ENCODE results near the gene SLC43A3. TPM values are rescaled to one million over a fixed set of nuclear protein-coding genes. Genes with fewer than 3 reads are reported as not detected.

The SLC43A3 gene
- total and polyA plus RNA-seq, 9 of the 15 experiments (the other 6 are each of a cell fraction or from before 2014, with no cell fraction given): 63.7 to 281 (median 139) TPM

- no peak for TF ChIP-seq TCFL5 (CRISPR knock-in tag; conservative IDR thresholded peaks at IDR 0.05)
- no peak for TF ChIP-seq PCBP2 (IDR thresholded peaks at IDR 0.05; ENCODE audit: low read depth, low read length, poor library complexity, severe bottlenecking)
- TF ChIP-seq TRIM24 (IDR thresholded peaks at IDR 0.05): 0 out of 4 replicates have a peak, but pooled peaks have one; percentile 12 to 25
- peak; percentile 46 for TF ChIP-seq ARID1B (IDR thresholded peaks at IDR 0.05)
- no peak for TF ChIP-seq PHB2 (IDR thresholded peaks at IDR 0.05; ENCODE audit: low read depth)
- no peak for TF ChIP-seq FOS (IDR thresholded peaks at IDR 0.05; ENCODE audit: extremely low read depth, insufficient read length)
- TF ChIP-seq CREM (IDR thresholded peaks at IDR 0.05; ENCODE audit: low read depth): peak; percentile 54; the same call in 1 of the 2 replicates
- TF ChIP-seq ASH1L (IDR thresholded peaks at IDR 0.05; ENCODE audit: borderline replicate concordance, low read depth, partially characterized antibody): peak; percentile 45
- TF ChIP-seq THAP12 (CRISPR knock-in tag; IDR thresholded peaks at IDR 0.05): 0 out of 2 replicates have a peak, but pooled peaks have one; percentile 47
- no peak for TF ChIP-seq E2F3 (CRISPR knock-in tag; IDR thresholded peaks at IDR 0.05)
- no peak for TF ChIP-seq RBM25 (IDR thresholded peaks at IDR 0.05; ENCODE audit: low read depth, low read length, severe bottlenecking)
- no peak for TF ChIP-seq MED1 (CRISPR knock-in tag; IDR thresholded peaks at IDR 0.05; ENCODE audit: borderline replicate concordance)
- TF ChIP-seq XRCC3 (IDR thresholded peaks at IDR 0.05): no peak
- TF ChIP-seq NFRKB (IDR thresholded peaks at IDR 0.05; ENCODE audit: low read depth): peak; percentile 56
- TF ChIP-seq GATAD2A (IDR thresholded peaks at IDR 0.05): peak; percentile 26; the same call in 1 of the 2 replicates
- TF ChIP-seq PURB (CRISPR knock-in tag; IDR thresholded peaks at IDR 0.05; ENCODE audit: low read depth): no peak
- no peak; the same call in 1 of the 2 replicates for TF ChIP-seq EP400 (IDR thresholded peaks at IDR 0.05)
- peak; percentile 73 for TF ChIP-seq L3MBTL2 (IDR thresholded peaks at IDR 0.05)
- no peak for TF ChIP-seq GABPB2 (CRISPR knock-in tag; conservative IDR thresholded peaks at IDR 0.05)
- no peak for TF ChIP-seq HDAC3 (IDR thresholded peaks at IDR 0.05; ENCODE audit: borderline replicate concordance, partially characterized antibody)
- TF ChIP-seq, protein P1, sequence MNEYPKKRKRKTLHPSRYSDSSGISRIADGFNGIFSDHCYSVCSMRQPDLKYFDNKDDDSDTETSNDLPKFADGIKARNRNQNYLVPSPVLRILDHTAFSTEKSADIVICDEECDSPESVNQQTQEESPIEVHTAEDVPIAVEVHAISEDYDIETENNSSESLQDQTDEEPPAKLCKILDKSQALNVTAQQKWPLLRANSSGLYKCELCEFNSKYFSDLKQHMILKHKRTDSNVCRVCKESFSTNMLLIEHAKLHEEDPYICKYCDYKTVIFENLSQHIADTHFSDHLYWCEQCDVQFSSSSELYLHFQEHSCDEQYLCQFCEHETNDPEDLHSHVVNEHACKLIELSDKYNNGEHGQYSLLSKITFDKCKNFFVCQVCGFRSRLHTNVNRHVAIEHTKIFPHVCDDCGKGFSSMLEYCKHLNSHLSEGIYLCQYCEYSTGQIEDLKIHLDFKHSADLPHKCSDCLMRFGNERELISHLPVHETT (CRISPR knock-in tag; conservative IDR thresholded peaks at IDR 0.05 in 1 of 2, IDR thresholded peaks at IDR 0.05 in 1 of 2): no peak
- TF ChIP-seq ZNF277 (CRISPR knock-in tag; IDR thresholded peaks at IDR 0.05; ENCODE audit: borderline replicate concordance): no peak
- TF ChIP-seq STAG1 (CRISPR knock-in tag; IDR thresholded peaks at IDR 0.05; ENCODE audit: borderline replicate concordance): no peak
- TF ChIP-seq SAFB (IDR thresholded peaks at IDR 0.05; ENCODE audit: borderline replicate concordance, low read depth, low read length): no peak
- 0 out of 2 replicates have a peak, but pooled peaks have one; percentile 20 for TF ChIP-seq LEF1 (IDR thresholded peaks at IDR 0.05)
Measured at GRCh38 chr11:57426929-57427726, at the start of gene SLC43A3 (continued).

Measured in K562 (cell line).